ENCODE data around the gene LRRC57. TPM values are rescaled to one million over a fixed set of nuclear protein-coding genes. Genes with fewer than 3 reads are reported as not detected.

The LRRC57 gene
- total and polyA plus RNA-seq, 2 of the 8 experiments (the other 6 are each of a cell fraction or from before 2014, with no cell fraction given) = 5.0 to 12.7 TPM

- no peak overlapping the region for H2BK20ac ChIP-seq (ENCODE audit: low read length)
- no peaks in the 10 kb centered on the region for H3K27me3 ChIP-seq (replicated peaks in 1 of 4; ENCODE audit: control insufficient read depth in 3 of 4, extremely low read depth in 1 of 4, insufficient read depth in 3 of 4, low read length in 3 of 4)
- no peak overlapping the region for H2BK15ac ChIP-seq (ENCODE audit: low read length)
- no peak overlapping the region for H4K5ac ChIP-seq (ENCODE audit: insufficient read length, low read depth, low read length)
- no peak for TF ChIP-seq EP300 (IDR thresholded peaks at IDR 0.05; ENCODE audit: borderline replicate concordance in 1 of 2, low read depth in 2 of 2, low read length in 2 of 2)
- TF ChIP-seq POLR2A (IDR thresholded peaks at IDR 0.05; ENCODE audit: control extremely low read depth in 1 of 2, low read depth in 2 of 2, low read length in 2 of 2) = no peak
- no peak for TF ChIP-seq KDM5A (IDR thresholded peaks at IDR 0.05; ENCODE audit: low read length)
- H2BK5ac ChIP-seq (ENCODE audit: low read depth, low read length) = no peak overlapping the region
- H2AFZ ChIP-seq (ENCODE audit: low read length) = no peak overlapping the region
- no peak overlapping the region for H3K9ac ChIP-seq (replicated peaks in 1 of 4; ENCODE audit: extremely low read depth in 1 of 4, low read depth in 3 of 4, low read length in 3 of 4)
- no peak for FAIRE-seq
- H3K4me1 ChIP-seq (replicated peaks in 1 of 4; ENCODE audit: control insufficient read depth in 3 of 4, insufficient read depth in 4 of 4, low read length in 3 of 4) = peaks cover 0 to 4% (median under 1%) of the 10 kb centered on the region in 4 experiments; a peak in 2 of 7 replicates
- no peak overlapping the region for H2AK5ac ChIP-seq (ENCODE audit: low read depth, low read length)
- no peak overlapping the region for H2BK120ac ChIP-seq (replicated peaks; ENCODE audit: low read depth, low read length)
- no peak overlapping the region for H3K27ac ChIP-seq (ENCODE audit: low read depth, low read length)
- no peak overlapping the region for H3K14ac ChIP-seq (ENCODE audit: insufficient read length)
- H4K20me1 ChIP-seq (replicated peaks in 1 of 2; ENCODE audit: control insufficient read depth in 1 of 2, insufficient read depth in 2 of 2, low read length in 2 of 2) = no peaks in the 10 kb centered on the region
- ChIA-PET POLR2A (ENCODE audit: partially characterized antibody) (interaction anchor here (1.9 to 2.4 kb wide), 2 partner anchors 11 to 15 kb away, joined by 3 to 13 read pairs; no protein-coding TSS in a partner anchor), CTCF (ENCODE audit: partially characterized antibody) (interaction anchor here (1.2 to 3.2 kb wide), 11 partner anchors 10 to 125 kb away, joined by 3 to 28 read pairs (median 7); partner anchors contain the start of gene STARD9)
- H3K36me3 ChIP-seq (ENCODE audit: control insufficient read depth in 2 of 4, insufficient read depth in 4 of 4, low read length in 3 of 4) = no peaks in the 10 kb centered on the region
- H3K4ac ChIP-seq (replicated peaks; ENCODE audit: insufficient read length, low read depth, low read length) = no peak overlapping the region
- H4K91ac ChIP-seq (replicated peaks; ENCODE audit: insufficient read length, low read length) = no peak overlapping the region
- no peak overlapping the region for H3K4me2 ChIP-seq (ENCODE audit: insufficient read depth in 1 of 2, low read depth in 2 of 2, low read length in 2 of 2)
- WGBS, 2 experiments (ENCODE audit: extremely low coverage in 1 of 2, insufficient coverage in 1 of 2, insufficient read length in 1 of 2, insufficient replicate concordance in 2 of 2, low coverage in 1 of 2, low lambda C conversion rate in 2 of 2, missing lambda C conversion rate in 1 of 2) = 91% methylated on average over 3 of the region's 3 CpGs; no CpG with 5 or more reads in 1 of the 2 experiments
- H4K8ac ChIP-seq (ENCODE audit: extremely low read depth, insufficient read depth, low read length) = no peak overlapping the region
- H3K23ac ChIP-seq (ENCODE audit: insufficient read length) = no peak overlapping the region
- no peak overlapping the region for H3K18ac ChIP-seq (ENCODE audit: extremely low read depth, low read length)
- no peak for DNase-seq (ENCODE audit: low read depth in 1 of 2, low spot score in 2 of 2)
- no peaks in the 10 kb centered on the region for H3K23me2 ChIP-seq (ENCODE audit: low read depth, low read length)
- H3K9me3 ChIP-seq (ENCODE audit: insufficient read depth in 2 of 2, low read depth in 1 of 2, low read length in 1 of 2) = no peaks in the 10 kb centered on the region
- H2BK12ac ChIP-seq (ENCODE audit: low read depth, low read length) = no peak overlapping the region
- no peaks in the 10 kb centered on the region for H3K79me2 ChIP-seq (ENCODE audit: control insufficient read depth in 1 of 2, insufficient read depth in 2 of 2, low read length in 2 of 2)
- no peak overlapping the region for H3K4me3 ChIP-seq (ENCODE audit: extremely low read depth in 1 of 4, insufficient read depth in 2 of 4, low read depth in 3 of 4, low read length in 4 of 4)
- no peaks in the 10 kb centered on the region for H3K79me1 ChIP-seq (ENCODE audit: low read depth, low read length)
- no peak overlapping the region for H3K56ac ChIP-seq (replicated peaks; ENCODE audit: insufficient read length, low read depth, low read length)
These were observed 44.1 kb upstream of the LRRC57 start for GRCh38 chr15:42592716-42593115.
